GM19438 (cell line): ENCODE measurements around the gene NFKBIE.

Experiments used
- ATAC-seq: cut with Tn5 transposase; IDR thresholded peaks from one replicate; pipeline ENCODE4 v1.9.1; 2021; ENCODE audit warnings: low read depth; ENCODE audit not compliant: unreplicated experiment

The NFKBIE gene

GRCh38 chr6:44260451-44261297 is 4.7 kb downstream of the NFKBIE start:
- no peak for ATAC-seq

- no peak for ATAC-seq
Measured at GRCh38 chr6:44260011-44260410, 5.3 kb downstream of the NFKBIE start.

GRCh38 chr6:44258921-44259320 is 6.4 kb downstream of the NFKBIE start:
- ATAC-seq = no peak

- ATAC-seq = no peak
Measured at GRCh38 chr6:44258325-44258863, 7.0 kb downstream of the NFKBIE start.

GRCh38 chr6:44257753-44258324 is 7.5 kb downstream of the NFKBIE start:
- peak; percentile 10 for ATAC-seq

- ATAC-seq = peak; percentile 43
Measured at GRCh38 chr6:44257025-44257752, 8.2 kb downstream of the NFKBIE start, which contains the start of gene SLC35B2. Gene SLC35B2 (minus strand): TSS chr6:44257528. CDS start chr6:44257410, 118 bp downstream.

- no peak for ATAC-seq
Measured at GRCh38 chr6:44256775-44257024, 8.7 kb downstream of the NFKBIE start.

- ATAC-seq = no peak
Measured at GRCh38 chr6:44255871-44256774, 9.2 kb downstream of the NFKBIE start.

- no peak for ATAC-seq
Measured at GRCh38 chr6:44255105-44255808, 10.1 kb downstream of the NFKBIE start.

GRCh38 chr6:44254191-44255104 is 10.9 kb downstream of the NFKBIE start:
- ATAC-seq = no peak

- no peak for ATAC-seq
Measured at GRCh38 chr6:44253307-44254101, 11.8 kb downstream of the NFKBIE start.

- ATAC-seq = no peak
Measured at GRCh38 chr6:44251576-44252524, 13.5 kb downstream of the NFKBIE start.

- no peak for ATAC-seq
Measured at GRCh38 chr6:44250718-44251123, 14.6 kb downstream of the NFKBIE start.

GRCh38 chr6:44250067-44250717 is 15.2 kb downstream of the NFKBIE start:
- ATAC-seq = no peak

- ATAC-seq = no peak
Measured at GRCh38 chr6:44249082-44249748, 16.1 kb downstream of the NFKBIE start.

GRCh38 chr6:44248579-44248978 is 16.8 kb downstream of the NFKBIE start:
- ATAC-seq = no peak
